Germinal center (tissue), 1 donor: ENCODE data around the gene AGMAT.

Experiments
- DNase-seq: peaks from one replicate; pipeline ENCODE4 v3.0.0; 2012; ENCODE audit warnings: mixed read lengths, low spot score

The AGMAT gene

GRCh38 chr1:15568387-15569073 lies 16.3 kb downstream of the AGMAT start:
- no peak for DNase-seq

GRCh38 chr1:15559189-15559810 lies 25.6 kb downstream of the AGMAT start:
- no peak for DNase-seq

- no peak for DNase-seq
These were observed 26.3 kb downstream of the AGMAT start for GRCh38 chr1:15558516-15558915.

GRCh38 chr1:15557594-15557993 lies 27.3 kb downstream of the AGMAT start:
- DNase-seq, result no peak

- no peak for DNase-seq
These were observed 27.8 kb downstream of the AGMAT start for GRCh38 chr1:15557008-15557407.

GRCh38 chr1:15550573-15550972 lies 34.3 kb downstream of the AGMAT start:
- DNase-seq, result no peak

GRCh38 chr1:15546641-15547040 lies 38.2 kb downstream of the AGMAT start:
- DNase-seq, result no peak

GRCh38 chr1:15543589-15544568 lies 41.0 kb downstream of the AGMAT start:
- DNase-seq, result no peak

GRCh38 chr1:15543251-15543588 lies 41.6 kb downstream of the AGMAT start:
- DNase-seq, result no peak

GRCh38 chr1:15542388-15543250 lies 42.2 kb downstream of the AGMAT start:
- DNase-seq, result no peak

- DNase-seq, result no peak
These were observed 43.5 kb downstream of the AGMAT start for GRCh38 chr1:15541231-15541792.

- no peak for DNase-seq
These were observed 44.7 kb downstream of the AGMAT start for GRCh38 chr1:15540186-15540585.

GRCh38 chr1:15538771-15539170 lies 46.1 kb downstream of the AGMAT start:
- DNase-seq, result no peak

- DNase-seq, result no peak
These were observed 53.2 kb downstream of the AGMAT start for GRCh38 chr1:15531682-15532081.

- no peak for DNase-seq
These were observed 53.8 kb downstream of the AGMAT start for GRCh38 chr1:15531003-15531402.

GRCh38 chr1:15526490-15527339 lies 58.1 kb downstream of the AGMAT start, which contains the start of gene DNAJC16:
Gene DNAJC16 (plus strand): TSS chr1:15526848. CDS start chr1:15529106, 2,258 bp downstream.
- peak; percentile 88 for DNase-seq

- DNase-seq, result no peak
These were observed 58.8 kb downstream of the AGMAT start for GRCh38 chr1:15526021-15526489.

GRCh38 chr1:15525050-15526020 lies 59.5 kb downstream of the AGMAT start:
- no peak for DNase-seq
